GM21529 (cell line): ENCODE measurements around the gene TOR3A.
"Not testable (repeated sequence)": the region's sequence is repeated elsewhere in the genome, so short reads cannot be mapped to it uniquely, and the experiment has no call there.

Experiments
- ATAC-seq: cut with Tn5 transposase; IDR thresholded peaks from one replicate; pipeline ENCODE4 v1.9.1; 2021; ENCODE audit not compliant: unreplicated experiment

Gene TOR3A

DNA sequence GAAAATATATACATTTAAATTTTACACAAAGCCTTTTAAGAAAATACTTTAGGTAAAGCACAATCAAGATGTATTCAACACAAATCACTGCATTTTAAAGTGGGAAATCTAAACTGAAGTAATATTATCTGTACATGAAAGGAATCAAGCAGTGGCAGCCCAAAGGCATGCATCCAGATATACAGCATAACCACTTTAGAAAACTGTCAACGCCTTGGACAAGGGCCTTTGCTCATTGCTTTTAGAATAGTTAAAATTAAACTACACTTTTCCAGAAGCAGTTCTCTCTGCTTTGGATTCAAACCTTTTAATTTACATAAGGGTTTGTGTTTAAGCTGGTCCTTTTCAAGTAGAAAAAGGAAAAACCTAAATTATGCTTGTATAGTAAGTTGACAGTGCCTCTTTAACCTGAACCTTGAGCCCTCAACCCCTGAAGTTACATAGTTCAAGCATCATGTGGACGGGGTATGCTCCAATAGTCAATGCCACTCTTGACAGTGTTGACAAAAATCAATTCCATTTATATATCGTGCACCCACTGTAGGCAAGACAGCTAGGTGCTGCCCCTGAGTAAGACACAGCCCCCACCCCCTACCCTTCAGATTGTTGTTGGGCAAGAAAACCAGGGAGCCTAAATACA lies 22.9 kb downstream of the TOR3A start:
- no peak for ATAC-seq

- ATAC-seq, result no peak
Measured at GRCh38 chr1:179105393-179105792, 23.5 kb downstream of the TOR3A start.

DNA sequence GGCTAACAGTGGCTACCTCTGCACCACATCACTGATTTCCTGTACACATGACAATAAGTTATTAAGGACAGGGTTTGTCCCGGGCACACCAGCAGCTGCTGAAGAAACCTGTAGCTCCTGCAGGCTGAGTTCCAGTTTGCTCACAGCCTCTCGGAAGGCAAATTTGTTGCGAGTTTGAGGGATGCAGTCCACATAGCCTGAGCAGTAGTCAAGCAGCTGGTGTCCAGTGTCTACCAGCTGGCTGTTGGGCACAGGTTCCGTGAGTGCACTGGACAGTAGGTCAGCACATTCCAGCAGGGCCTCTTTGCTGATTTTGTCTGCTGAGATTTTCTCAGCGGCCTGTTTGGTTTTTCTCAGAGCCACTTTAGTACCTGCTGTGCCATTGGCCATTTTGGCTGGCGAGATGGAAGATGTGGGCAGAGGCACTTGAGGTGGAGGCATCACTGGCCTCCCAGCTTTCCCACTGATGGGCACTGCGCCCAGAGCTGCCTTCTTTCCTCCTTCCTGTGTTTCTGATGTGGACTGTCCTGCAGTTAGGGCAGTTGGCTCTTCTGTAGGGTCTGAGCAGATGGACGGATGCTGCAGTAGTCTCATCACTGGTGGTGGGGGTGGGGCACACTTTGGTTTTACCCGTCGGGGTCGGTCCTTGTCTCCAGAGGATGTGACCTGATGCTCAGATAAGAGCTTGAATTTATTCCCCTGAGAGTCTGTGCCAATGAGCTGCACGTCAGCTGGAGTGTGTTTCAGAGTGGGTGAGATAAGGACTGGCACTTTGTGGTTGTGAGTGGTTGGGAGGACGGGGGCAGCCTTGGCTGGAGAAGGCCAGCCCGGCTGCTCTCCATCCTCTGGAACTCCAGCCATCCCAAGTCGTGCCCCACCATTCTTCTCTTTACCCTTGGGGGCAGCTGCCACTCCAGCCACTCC lies 26.1 kb downstream of the TOR3A start:
- ATAC-seq, result no peak

GRCh38 chr1:179108644-179109043 lies 26.8 kb downstream of the TOR3A start:
- no peak for ATAC-seq

DNA sequence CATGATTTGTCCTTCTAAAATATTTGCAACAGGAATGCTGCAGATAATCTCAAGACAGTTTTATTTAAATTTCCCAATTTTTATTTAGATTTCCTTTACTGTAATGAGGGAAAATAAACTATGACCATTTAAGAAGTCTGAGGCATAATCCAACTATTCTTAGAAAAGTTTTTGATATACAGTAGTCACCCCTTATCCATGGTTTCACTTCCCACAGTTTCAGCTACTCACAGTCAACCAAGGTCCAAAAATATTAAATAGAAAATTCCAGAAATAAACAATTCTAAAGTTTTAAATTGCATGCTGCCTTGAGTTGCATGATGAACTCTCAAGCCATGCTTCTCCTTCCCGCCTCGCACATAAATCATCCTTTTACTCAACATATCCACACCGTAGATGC lies 33.3 kb downstream of the TOR3A start:
- no peak for ATAC-seq

DNA sequence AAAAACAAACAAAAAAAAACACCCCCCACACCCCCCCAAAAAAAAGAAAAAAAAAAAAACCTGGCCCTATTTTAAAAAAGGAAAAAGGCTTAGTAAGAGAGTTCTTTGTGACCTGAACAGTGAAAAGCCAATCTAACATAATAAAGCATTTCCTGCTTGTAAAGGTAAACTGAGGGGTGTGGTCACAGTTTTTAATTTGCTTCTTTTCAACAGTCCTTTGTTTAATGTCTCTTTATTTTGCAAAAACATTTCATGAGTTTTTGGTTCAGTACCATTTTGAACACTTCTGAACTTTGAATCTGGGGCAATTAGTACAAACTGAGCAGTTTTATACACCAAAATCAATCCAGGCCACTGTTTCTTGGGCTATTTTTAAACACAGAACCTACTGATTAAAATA lies 37.6 kb downstream of the TOR3A start:
- no peak for ATAC-seq

- ATAC-seq, result no peak
Measured at GRCh38 chr1:179120736-179121135, 38.9 kb downstream of the TOR3A start.

DNA sequence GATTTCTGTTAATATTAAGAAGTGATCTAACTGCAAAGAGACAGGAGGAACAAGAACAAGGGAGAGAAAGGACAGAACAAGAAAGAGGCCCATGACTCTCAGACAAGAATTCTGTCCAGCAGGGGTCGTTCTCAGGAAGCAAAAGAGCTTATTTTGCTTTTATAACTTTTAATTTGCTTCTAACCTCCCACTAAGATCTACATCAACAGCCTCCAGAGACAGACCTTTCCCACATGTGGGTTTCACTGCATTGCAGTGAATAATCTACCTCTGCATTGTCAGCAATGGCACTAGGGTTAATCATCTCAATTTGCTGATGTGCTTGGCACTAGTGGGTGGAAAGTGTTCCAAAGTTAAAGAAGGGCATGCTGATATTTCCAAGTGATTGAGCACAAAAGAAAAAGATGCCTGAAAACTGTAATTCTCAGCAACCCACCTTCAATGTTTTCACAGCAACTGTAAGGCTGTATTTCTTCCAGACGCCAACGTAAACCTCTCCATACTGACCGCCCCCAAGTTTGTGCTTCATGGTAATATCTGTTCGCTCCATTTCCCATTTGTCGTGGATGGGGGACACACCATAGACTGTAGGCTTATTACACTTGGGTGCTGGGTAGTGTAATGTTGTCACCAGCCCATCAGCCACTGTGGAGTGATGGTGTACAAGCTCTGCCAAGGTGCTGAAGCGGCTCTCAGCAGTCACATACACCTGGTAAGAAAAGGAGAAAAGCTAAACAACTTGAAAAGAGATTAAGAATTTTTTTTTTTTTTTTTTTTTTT lies 39.5 kb downstream of the TOR3A start:
- ATAC-seq, result no peak

DNA sequence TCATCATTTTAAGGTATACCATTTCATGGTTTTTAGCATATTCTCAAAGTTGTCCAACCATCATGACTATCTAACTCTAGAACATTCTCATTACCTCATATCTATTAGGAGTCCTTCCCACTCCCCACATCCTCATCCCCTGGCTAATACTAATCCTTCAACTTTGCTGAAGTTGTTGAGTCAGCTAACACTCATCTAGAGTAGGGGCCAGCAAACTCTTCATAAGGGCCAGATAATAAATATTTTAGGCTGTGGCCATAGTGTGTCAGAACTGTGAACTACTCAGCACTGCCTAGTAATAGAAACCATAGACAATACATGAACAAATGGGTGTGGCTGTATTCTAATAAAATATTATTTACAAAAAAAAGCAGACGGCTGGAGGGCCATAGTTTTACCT lies 43.0 kb downstream of the TOR3A start:
- ATAC-seq, result no peak

- no peak for ATAC-seq
Measured at GRCh38 chr1:179126338-179127060, 44.6 kb downstream of the TOR3A start.

- no peak for ATAC-seq
Measured at GRCh38 chr1:179127163-179127895, 45.5 kb downstream of the TOR3A start.

DNA sequence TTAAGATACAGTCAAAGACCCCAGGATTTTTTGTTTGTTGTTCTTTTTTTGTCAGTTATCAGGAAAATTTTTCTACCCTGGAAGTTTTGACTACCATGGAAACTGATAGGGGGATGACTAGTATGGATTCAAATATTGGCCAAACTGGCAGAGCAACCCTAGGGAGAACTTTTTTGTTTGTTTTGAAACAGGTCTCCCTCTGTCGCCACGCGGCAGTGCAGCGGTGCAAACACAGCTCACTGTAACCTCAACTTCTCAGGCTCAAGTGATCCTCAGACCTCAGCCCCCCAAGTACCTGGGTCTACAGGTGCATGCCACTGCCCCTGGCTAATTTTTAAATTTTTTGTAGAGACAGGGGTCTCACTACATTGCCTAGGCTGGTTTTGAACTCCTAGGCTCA lies 46.6 kb downstream of the TOR3A start:
- no peak for ATAC-seq

DNA sequence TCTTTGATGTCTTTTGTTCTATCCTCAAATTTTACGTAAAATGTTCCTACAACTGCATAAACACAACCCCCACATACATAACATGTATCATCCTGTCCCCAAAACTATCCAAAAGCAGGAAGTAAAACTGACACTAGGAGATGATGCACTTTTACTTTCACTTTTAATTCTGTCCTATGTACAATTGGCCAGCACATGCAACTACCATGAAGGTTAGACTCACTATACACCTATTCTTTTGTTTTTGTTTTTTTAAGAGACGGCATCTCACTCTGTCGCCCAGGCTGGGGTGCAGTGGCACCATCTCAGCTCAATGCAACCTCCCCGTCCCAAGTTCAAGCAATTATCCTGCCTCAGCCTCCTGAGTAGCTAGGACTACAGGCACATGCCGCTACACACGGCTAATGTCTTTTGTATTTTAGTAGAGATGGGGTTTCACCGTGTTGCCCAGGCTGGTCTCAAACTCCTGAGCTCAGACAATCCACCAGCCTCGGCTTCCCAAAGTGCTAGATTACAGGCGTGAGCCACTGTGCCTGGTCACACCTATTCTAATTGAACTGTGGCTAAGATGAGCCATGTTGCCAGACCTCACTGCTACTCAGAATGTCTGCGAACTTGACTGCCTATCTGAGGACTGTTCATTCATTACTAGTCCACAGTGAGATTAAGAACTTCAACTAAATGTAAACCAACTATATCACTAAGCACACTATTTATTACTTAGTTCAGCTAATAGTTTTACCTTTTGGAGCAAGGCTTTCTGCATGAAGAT lies 48.0 kb downstream of the TOR3A start:
- ATAC-seq, result peak; percentile 98

- ATAC-seq, result not testable (repeated sequence)
Measured at GRCh38 chr1:179135168-179135567, 53.3 kb downstream of the TOR3A start.

DNA sequence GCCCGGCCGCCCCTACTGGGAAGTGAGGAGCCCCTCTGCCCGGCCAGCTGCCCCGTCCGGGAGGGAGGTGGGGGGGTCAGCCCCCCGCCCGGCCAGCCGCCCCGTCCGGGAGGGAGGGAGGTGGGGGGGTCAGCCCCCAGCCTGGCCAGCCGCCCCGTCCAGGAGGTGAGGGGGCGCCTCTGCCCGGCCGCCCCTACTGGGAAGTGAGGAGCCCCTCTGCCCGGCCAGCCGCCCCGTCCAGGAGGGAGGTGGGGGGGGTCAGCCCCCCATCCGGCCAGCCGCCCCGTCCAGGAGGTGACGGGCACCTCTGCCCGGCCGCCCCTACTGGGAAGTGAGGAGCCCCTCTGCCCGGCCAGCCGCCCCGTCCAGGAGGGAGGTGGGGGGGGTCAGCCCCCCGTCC lies 53.8 kb downstream of the TOR3A start:
- not testable (repeated sequence) for ATAC-seq

DNA sequence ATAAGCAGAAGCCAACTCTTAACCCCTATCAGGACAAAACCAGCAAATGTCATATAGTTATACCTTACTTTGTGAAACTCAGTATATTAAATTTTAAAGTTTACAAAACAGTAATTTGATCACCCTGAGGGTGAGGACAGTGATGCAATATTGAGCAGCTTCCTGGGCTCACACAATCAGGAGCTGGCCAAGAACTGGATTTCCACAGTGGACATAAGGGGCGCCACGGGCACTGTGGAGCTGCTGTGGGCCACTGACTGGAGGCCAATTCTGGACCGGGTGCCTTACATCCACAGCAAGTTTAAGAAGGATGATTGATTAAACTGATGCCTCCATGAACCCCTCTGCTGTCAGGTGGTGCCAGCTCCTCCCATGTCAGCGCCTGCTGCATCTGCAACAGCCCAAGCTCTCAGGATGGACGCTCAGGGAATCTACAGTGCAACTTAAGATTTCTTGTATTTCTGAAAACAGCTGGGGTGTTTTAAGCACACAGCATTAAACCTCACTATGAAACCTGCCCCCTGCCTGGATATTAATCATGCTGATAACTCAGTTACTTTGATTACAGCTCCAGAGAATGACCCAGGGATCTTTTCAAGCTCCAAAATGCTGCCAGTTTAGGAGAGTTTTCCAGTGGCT lies 55.9 kb downstream of the TOR3A start:
- ATAC-seq, result no peak

DNA sequence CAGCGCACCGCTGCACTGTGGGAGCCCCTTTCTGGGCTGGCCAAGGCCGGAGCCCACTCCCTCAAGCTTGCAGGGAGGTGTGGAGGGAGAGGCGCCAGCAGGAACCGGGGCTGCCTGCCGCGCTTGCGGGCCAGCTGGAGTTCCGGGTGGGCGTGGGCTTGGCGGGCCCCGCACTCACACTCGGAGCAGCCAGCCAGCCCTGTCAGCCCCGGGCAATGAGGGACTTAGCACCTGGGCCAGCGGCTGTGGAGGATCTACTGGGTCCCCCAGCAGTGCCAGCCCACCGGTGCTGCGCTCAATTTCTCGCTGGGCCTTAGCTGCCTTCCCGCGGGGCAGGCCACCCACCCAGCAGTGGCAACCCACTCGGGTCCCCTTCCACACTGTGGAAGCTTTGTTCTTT lies 56.9 kb downstream of the TOR3A start:
- not testable (repeated sequence) for ATAC-seq

DNA sequence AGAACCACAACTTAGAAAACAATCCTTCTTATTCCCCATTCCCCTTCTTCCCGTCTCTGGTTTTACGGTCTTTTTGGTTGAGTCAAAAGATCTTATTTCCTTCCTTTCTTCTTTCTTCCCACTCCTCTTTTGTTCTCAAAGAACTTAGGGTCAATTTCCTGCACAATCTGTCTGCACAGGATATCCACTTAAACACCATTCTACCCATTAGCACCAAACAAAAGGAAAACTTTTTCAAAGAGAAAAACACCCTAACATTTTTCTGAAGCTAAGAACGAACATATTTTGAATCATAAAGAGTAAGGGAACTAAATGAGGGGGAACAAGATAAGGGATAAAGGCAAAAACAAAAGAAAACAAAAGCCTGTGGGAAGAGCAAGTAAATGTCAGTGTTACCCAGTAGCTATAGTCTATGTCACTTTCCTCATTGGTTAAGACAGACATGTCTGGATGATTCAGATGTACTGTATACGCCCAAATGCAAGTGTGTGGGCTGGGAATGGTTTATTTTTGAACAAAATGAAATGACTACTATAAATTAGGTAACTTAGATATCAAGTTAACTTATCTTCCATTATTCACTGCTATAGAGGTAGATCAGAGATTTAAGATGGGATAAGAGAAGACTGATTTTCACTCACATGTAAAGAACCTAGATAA lies 59.9 kb downstream of the TOR3A start:
- ATAC-seq, result no peak

- ATAC-seq, result no peak
Measured at GRCh38 chr1:179142889-179143299, 61.0 kb downstream of the TOR3A start.
